Stomach (tissue), 9 donors: ENCODE results near the gene WDR27. TPM values are rescaled to one million over a fixed set of nuclear protein-coding genes. Genes with fewer than 3 reads are reported as not detected.

Source experiments
- DNase-seq, 2 donors: peaks; one replicate each; pipeline versions ENCODE4 v3.0.0 to v3.0.0-alpha.2; 2013 to 2019
- H3K27ac ChIP-seq, 5 donors: fragments of 200-600 bp in 4 of 5; sonication (generic) in 4 of 5; one replicate each; pipeline ENCODE4 v1.5.1; 2013 to 2019; ENCODE audit warnings: mild to moderate bottlenecking in 1 of 5, moderate library complexity in 1 of 5
- H3K27me3 ChIP-seq, 3 donors: fragments of 200-600 bp; sonication (generic); one replicate each; pipeline ENCODE4 v1.5.1; 2017 to 2019; ENCODE audit warnings: mixed run types in 1 of 3
- H3K36me3 ChIP-seq, 4 donors: fragments of 200-600 bp; sonication (generic); 1 replicate in 3 of 4; 2 replicates in 1 of 4; pipeline ENCODE4 v1.5.1; 2016 to 2019
- H3K4me1 ChIP-seq, 4 donors: fragments of 200-600 bp; sonication (generic); one replicate each; pipeline ENCODE4 v1.5.1; 2016 to 2019
- H3K4me3 ChIP-seq, 4 donors: fragments of 200-600 bp; sonication (generic) in 3 of 4; one replicate each; pipeline ENCODE4 v1.5.1; 2016 to 2019; ENCODE audit warnings: mild to moderate bottlenecking in 1 of 4
- H3K9me3 ChIP-seq, 4 donors: fragments of 200-600 bp; sonication (generic); one replicate each; pipeline ENCODE4 v1.5.1; 2016 to 2019
- CTCF ChIP-seq, 7 experiments: fragments of 450-650 bp in 4 of 7; fragments of 200-600 bp in 3 of 7; sonication (generic) in 3 of 7; IDR thresholded peaks; one replicate each; pipeline ENCODE4 v1.5.1; 2016 to 2019; ENCODE audit warnings: antibody characterized with exemption in 7 of 7, control low read depth in 2 of 7, mild to moderate bottlenecking in 1 of 7
- EP300 ChIP-seq: sonication (generic); formaldehyde crosslinking; IDR thresholded peaks from one replicate; pipeline ENCODE4 v1.6.1; 2017; ENCODE audit warnings: antibody characterized with exemption
- POLR2A ChIP-seq, 4 donors: fragments of 450-650 bp; IDR thresholded peaks; one replicate each; pipeline ENCODE4 v1.6.1; 2016; ENCODE audit warnings: antibody characterized with exemption in 4 of 4, control low read depth in 2 of 4, mild to moderate bottlenecking in 1 of 4, moderate library complexity in 1 of 4
- POLR2AphosphoS5 ChIP-seq, 3 donors: sonication (generic); formaldehyde crosslinking; IDR thresholded peaks; one replicate each; pipeline ENCODE4 v1.6.1; 2016; ENCODE audit warnings: antibody characterized with exemption in 3 of 3
- WGBS, 5 donors: extraction: QIAGEN DNeasy Blood & Tissue Kit in 3 of 5; methylation state at CpG; one replicate each; pipeline versions ENCODE4 v1.1.5 to v1.1.7; 2013 to 2018; 5-methylcytosine and 5-hydroxymethylcytosine counted together
- intact Hi-C: fragments of 100-400 bp; cut with DNase I; formaldehyde crosslinking; loops from one replicate; pipeline ENCODE4 v1.15.1; 2023; ENCODE audit warnings: low total_unique reads
- polyA plus RNA-seq, 3 donors: library from polyadenylated mRNA; stranded (reverse); fragments of 200-250 nt; gene quantifications; one replicate each; pipeline ENCODE4 v1.2.3, GENCODE V29; 2013
- total RNA-seq, 5 donors: library from RNA; depleted of rRNA; stranded (reverse); fragments of >200 nt; gene quantifications; one replicate each; pipeline versions ENCODE4 v1.1.0 to v1.2.3, GENCODE V29; 2014 to 2016
- donor health status: healthy with polysubstance abuse.
- donor health status: Bipolar disorder and iron deficiency.
- donor health status: healthy.

Gene WDR27
- total and polyA plus RNA-seq, 8 donors = 4.9 to 271 (median 39.9) TPM

GRCh38 chr6:169494038-169494437, 207.8 kb downstream of the WDR27 start:
- Histone ChIP-seq H3K27me3 (no peaks in the 10 kb centered on the region), H3K36me3 (no peaks in the 10 kb centered on the region), H3K4me3 (no peak overlapping the region), H3K9me3 (peaks cover 0 to 5% (median 2%) of the 10 kb centered on the region in 4 donors), H3K27ac (no peak overlapping the region), H3K4me1 (peaks cover 0 to 13% (median 4%) of the 10 kb centered on the region in 4 donors)
- TF ChIP-seq POLR2A (IDR thresholded peaks at IDR 0.05) = no peak
- intact Hi-C loops = no loop called here
- 91 to 100% (median 94%) methylated on average over 3 of the region's 3 CpGs for WGBS, 5 donors
- no peak for DNase-seq

- no peak for DNase-seq
- intact Hi-C loops = no loop called here
- 66 to 92% (median 73%) methylated on average over 1 of the region's 1 CpG for WGBS, 5 donors
- no peak for TF ChIP-seq EP300
- no peak for TF ChIP-seq CTCF (IDR thresholded peaks at IDR 0.05)
- no peak for TF ChIP-seq POLR2A (IDR thresholded peaks at IDR 0.05)
- TF ChIP-seq POLR2AphosphoS5 (IDR thresholded peaks at IDR 0.05) = no peak
- no peaks in the 10 kb centered on the region for H3K36me3 ChIP-seq
- no peaks in the 10 kb centered on the region for H3K27me3 ChIP-seq
- H3K4me1 ChIP-seq = peaks cover 0 to 13% (median 4%) of the 10 kb centered on the region in 4 donors
- H3K27ac ChIP-seq = no peak overlapping the region
- H3K9me3 ChIP-seq = peaks cover 0 to 5% (median 2%) of the 10 kb centered on the region in 4 donors
- H3K4me3 ChIP-seq = no peak overlapping the region
Measured at GRCh38 chr6:169491482-169491881, 210.3 kb downstream of the WDR27 start.

GRCh38 chr6:169490830-169491229, 211.0 kb downstream of the WDR27 start:
- WGBS, 5 donors = 61 to 72% (median 65%) methylated on average over 5 of the region's 5 CpGs
- no peak overlapping the region for H3K27ac ChIP-seq
- no peak for DNase-seq

GRCh38 chr6:169490246-169490641, 211.6 kb downstream of the WDR27 start:
- 29 to 55% (median 45%) methylated on average over 6 of the region's 6 CpGs for WGBS, 5 donors
- intact Hi-C loops = no loop called here
- Histone ChIP-seq H3K9me3 (no peaks in the 10 kb centered on the region), H3K4me3 (no peak overlapping the region), H3K36me3 (no peaks in the 10 kb centered on the region), H3K4me1 (peaks cover 0 to 13% (median 4%) of the 10 kb centered on the region in 4 donors), H3K27me3 (no peaks in the 10 kb centered on the region), H3K27ac (no peak overlapping the region)
- DNase-seq = peak in 1 of 2 donors; percentile 45
- TF ChIP-seq POLR2A (IDR thresholded peaks at IDR 0.05) = no peak
- no peak for TF ChIP-seq EP300
- TF ChIP-seq CTCF (IDR thresholded peaks at IDR 0.05) = no peak
- TF ChIP-seq POLR2AphosphoS5 (IDR thresholded peaks at IDR 0.05) = no peak

More at GRCh38 chr6:169490830-169491229, 211.0 kb downstream of the WDR27 start:
- Histone ChIP-seq H3K4me1 (peaks cover 0 to 13% (median 4%) of the 10 kb centered on the region in 4 donors), H3K9me3 (peaks cover 0 to under 1% (median under 1%) of the 10 kb centered on the region in 4 donors), H3K27me3 (no peaks in the 10 kb centered on the region), H3K36me3 (no peaks in the 10 kb centered on the region), H3K4me3 (no peak overlapping the region)
- no peak for TF ChIP-seq POLR2A (IDR thresholded peaks at IDR 0.05)
- TF ChIP-seq CTCF (IDR thresholded peaks at IDR 0.05) = no peak
- intact Hi-C loops = no loop called here

DNA sequence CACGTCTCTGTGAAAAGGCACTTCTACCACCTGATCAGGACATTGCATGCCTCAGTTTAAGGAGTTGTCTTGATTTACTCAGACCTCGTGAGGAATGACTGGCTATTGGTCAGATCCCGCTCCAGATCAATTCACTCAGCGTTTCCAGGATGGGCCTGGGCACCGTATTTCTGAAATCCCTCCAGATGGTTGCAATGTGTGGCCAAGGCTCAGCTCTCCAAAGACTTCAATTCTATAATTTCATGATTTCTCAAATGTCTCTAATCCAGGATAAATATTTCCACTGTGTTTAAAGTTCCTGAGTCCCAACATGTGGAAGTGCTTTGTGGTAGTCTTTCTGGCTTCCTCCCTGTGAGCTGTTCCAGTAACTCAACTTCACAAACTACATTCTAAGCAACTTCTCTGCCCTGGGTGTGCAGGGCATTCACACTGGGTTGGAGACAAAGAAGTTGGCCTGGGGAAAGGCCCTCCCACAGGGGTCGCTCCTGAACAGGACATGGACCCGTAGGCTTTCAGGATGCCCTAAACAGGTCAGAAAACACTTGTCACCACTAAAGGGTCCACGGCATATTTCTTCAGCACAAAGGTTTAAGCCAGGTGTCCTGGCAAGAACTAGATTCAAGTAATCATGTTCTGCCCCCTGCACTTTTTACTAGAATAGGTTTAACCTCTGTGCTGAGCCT, 212.1 kb downstream of the WDR27 start:
- Histone ChIP-seq H3K4me3 (no peak overlapping the region), H3K4me1 (peaks cover 0 to 13% (median 4%) of the 10 kb centered on the region in 4 donors), H3K27ac (no peak overlapping the region), H3K36me3 (no peaks in the 10 kb centered on the region), H3K27me3 (no peaks in the 10 kb centered on the region), H3K9me3 (no peaks in the 10 kb centered on the region)
- intact Hi-C loops = no loop called here
- 80 to 86% (median 82%) methylated on average over 8 of the region's 8 CpGs for WGBS, 5 donors
- TF ChIP-seq POLR2AphosphoS5 (IDR thresholded peaks at IDR 0.05) = no peak
- no peak for TF ChIP-seq EP300
- TF ChIP-seq POLR2A (IDR thresholded peaks at IDR 0.05) = no peak
- no peak for TF ChIP-seq CTCF (IDR thresholded peaks at IDR 0.05)
- DNase-seq = peak in 1 of 2 donors; percentile 23
